ENCODE results near the gene EYA2. TPM values are rescaled to one million over a fixed set of nuclear protein-coding genes. Genes with fewer than 3 reads are reported as not detected.

The EYA2 gene
- total RNA-seq, 1 experiment from 2014 or later, result 0.74 TPM

GRCh38 chr20:46870041-46870440 is 24.6 kb upstream of the EYA2 start:
- no peaks in the 10 kb centered on the region for H3K79me1 ChIP-seq (ENCODE audit: insufficient read depth, low read depth, low read length, poor library complexity, severe bottlenecking)
- H3K14ac ChIP-seq (ENCODE audit: insufficient read depth, low read length), result no peak overlapping the region
- Mint-ChIP-seq H3K27me3 (ENCODE audit: low read depth) (peaks cover 1% of the 10 kb centered on the region; the same call in 1 of the 2 replicates), H3K4me1 (peaks cover 9 to 10% of the 10 kb centered on the region in 2 experiments), H3K27ac (no peak overlapping the region), H3K9me3 (peaks cover 5 to 9% of the 10 kb centered on the region in 2 experiments), H3K4me3 (no peak overlapping the region), H3K36me3 (ENCODE audit: insufficient read depth in 1 of 3, low read depth in 3 of 3) (peaks cover 0 to 5% (median 3%) of the 10 kb centered on the region in 3 experiments; a peak in 2 of 7 replicates)
- H2AFZ ChIP-seq (ENCODE audit: low read length), result no peak overlapping the region
- no peak overlapping the region for H2BK5ac ChIP-seq (ENCODE audit: insufficient read length, low read length)
- no peak overlapping the region for H4K8ac ChIP-seq (replicated peaks; ENCODE audit: insufficient read length, low read depth, low read length)
- H3K4me1 ChIP-seq (ENCODE audit: insufficient read depth, low read length), result no peaks in the 10 kb centered on the region
- no peak overlapping the region for H4K5ac ChIP-seq (ENCODE audit: insufficient read length, low read depth, low read length)
- no peaks in the 10 kb centered on the region for H3K27me3 ChIP-seq (ENCODE audit: insufficient read depth, low read length)
- no peak overlapping the region for H2AK5ac ChIP-seq (ENCODE audit: insufficient read length, low read length)
- H4K91ac ChIP-seq (ENCODE audit: insufficient read length, low read depth, low read length), result no peak overlapping the region
- no peaks in the 10 kb centered on the region for H3K79me2 ChIP-seq (ENCODE audit: insufficient read depth, low read length)
- DNase-seq, result no peak
- H4K20me1 ChIP-seq (ENCODE audit: control insufficient read depth, insufficient read depth, insufficient read length), result no peaks in the 10 kb centered on the region
- H3K23me2 ChIP-seq (ENCODE audit: insufficient read length, low read depth, low read length, poor library complexity, severe bottlenecking), result no peaks in the 10 kb centered on the region
- no peak overlapping the region for H3K4ac ChIP-seq (ENCODE audit: low read depth, low read length)
- H3K4me2 ChIP-seq (ENCODE audit: insufficient read depth, insufficient read length, low read length), result no peak overlapping the region
- H3T11ph ChIP-seq (ENCODE audit: low read length), result no peak overlapping the region
- no CpG with 5 or more reads among the region's 1 CpG for WGBS (ENCODE audit: extremely low coverage, insufficient read length, low lambda C conversion rate)
- no peak overlapping the region for H2BK15ac ChIP-seq (ENCODE audit: low read depth, low read length)
- H3K23ac ChIP-seq (ENCODE audit: insufficient read length, low read depth, low read length), result no peak overlapping the region
- H3K9me3 ChIP-seq (ENCODE audit: control insufficient read depth, low read depth, low read length), result no peaks in the 10 kb centered on the region
- no peak overlapping the region for H2BK120ac ChIP-seq (ENCODE audit: low read depth, low read length, poor library complexity, severe bottlenecking)
- no peak overlapping the region for H3K9ac ChIP-seq (ENCODE audit: extremely low read depth, insufficient read length, low read length)
- no peak overlapping the region for H3K18ac ChIP-seq (ENCODE audit: insufficient read length, low read depth, low read length)
- no peak for TF ChIP-seq CTCF (conservative IDR thresholded peaks at IDR 0.05)
- H3K27ac ChIP-seq (ENCODE audit: insufficient read length, low read depth, low read length), result no peak overlapping the region
- no peak overlapping the region for H2BK12ac ChIP-seq (ENCODE audit: insufficient read length, low read depth, low read length)
- H2BK20ac ChIP-seq (ENCODE audit: low read depth, low read length, poor library complexity, severe bottlenecking), result no peak overlapping the region
- H3K56ac ChIP-seq (ENCODE audit: insufficient read length, low read depth, low read length), result no peak overlapping the region
